ENCODE measurements around the gene MED12L. TPM values are rescaled to one million over a fixed set of nuclear protein-coding genes. Genes with fewer than 3 reads are reported as not detected.

Gene MED12L
- total RNA-seq, 4 donors from 2014 or later = 0.09 to 3.3 (median 0.13) TPM; not detected in 1

GRCh38 chr3:151093905-151094304 is 8.4 kb downstream of the MED12L start:
- no peak overlapping the region for H3K4me3 ChIP-seq
- no peaks in the 10 kb centered on the region for H3K36me3 ChIP-seq
- H3K4me1 ChIP-seq = no peaks in the 10 kb centered on the region
- TF ChIP-seq POLR2A (IDR thresholded peaks at IDR 0.05) = no peak
- no peaks in the 10 kb centered on the region for H3K9me3 ChIP-seq
- no peak for DNase-seq
- no peak overlapping the region for H3K27ac ChIP-seq
- H3K27me3 ChIP-seq = no peaks in the 10 kb centered on the region

GRCh38 chr3:151096716-151097115 is 11.3 kb downstream of the MED12L start:
- TF ChIP-seq, protein P1, sequence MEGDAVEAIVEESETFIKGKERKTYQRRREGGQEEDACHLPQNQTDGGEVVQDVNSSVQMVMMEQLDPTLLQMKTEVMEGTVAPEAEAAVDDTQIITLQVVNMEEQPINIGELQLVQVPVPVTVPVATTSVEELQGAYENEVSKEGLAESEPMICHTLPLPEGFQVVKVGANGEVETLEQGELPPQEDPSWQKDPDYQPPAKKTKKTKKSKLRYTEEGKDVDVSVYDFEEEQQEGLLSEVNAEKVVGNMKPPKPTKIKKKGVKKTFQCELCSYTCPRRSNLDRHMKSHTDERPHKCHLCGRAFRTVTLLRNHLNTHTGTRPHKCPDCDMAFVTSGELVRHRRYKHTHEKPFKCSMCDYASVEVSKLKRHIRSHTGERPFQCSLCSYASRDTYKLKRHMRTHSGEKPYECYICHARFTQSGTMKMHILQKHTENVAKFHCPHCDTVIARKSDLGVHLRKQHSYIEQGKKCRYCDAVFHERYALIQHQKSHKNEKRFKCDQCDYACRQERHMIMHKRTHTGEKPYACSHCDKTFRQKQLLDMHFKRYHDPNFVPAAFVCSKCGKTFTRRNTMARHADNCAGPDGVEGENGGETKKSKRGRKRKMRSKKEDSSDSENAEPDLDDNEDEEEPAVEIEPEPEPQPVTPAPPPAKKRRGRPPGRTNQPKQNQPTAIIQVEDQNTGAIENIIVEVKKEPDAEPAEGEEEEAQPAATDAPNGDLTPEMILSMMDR (IDR thresholded peaks at IDR 0.05) = no peak
- no peak for TF ChIP-seq POLR2A (IDR thresholded peaks at IDR 0.05)
- no peak overlapping the region for H3K27ac ChIP-seq
- no peaks in the 10 kb centered on the region for H3K36me3 ChIP-seq
- no peaks in the 10 kb centered on the region for H3K4me1 ChIP-seq
- no peak for DNase-seq
- H3K9me3 ChIP-seq = no peaks in the 10 kb centered on the region
- H3K4me3 ChIP-seq = no peak overlapping the region
- H3K27me3 ChIP-seq = no peaks in the 10 kb centered on the region

DNA sequence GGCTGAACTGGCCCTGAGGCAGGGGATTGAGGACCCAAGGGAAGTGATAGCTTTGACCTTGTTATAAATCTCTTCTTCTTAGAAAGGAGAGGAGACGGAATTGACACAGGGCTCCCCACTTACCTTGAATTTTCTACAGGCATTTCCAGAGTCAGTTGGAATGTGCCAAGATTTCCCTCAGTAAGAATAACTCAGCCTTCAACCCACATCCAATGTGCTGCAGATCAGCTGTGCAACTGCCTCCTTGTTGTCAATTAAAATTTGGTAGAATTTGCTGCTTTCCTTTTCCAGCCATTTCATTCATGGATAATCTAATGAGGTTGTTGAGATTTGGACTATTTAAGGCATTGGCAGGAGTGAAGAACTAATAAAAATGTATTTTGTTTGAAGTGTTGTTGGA is 14.6 kb downstream of the MED12L start:
- Histone ChIP-seq H3K36me3 (no peaks in the 10 kb centered on the region), H3K4me1 (no peaks in the 10 kb centered on the region), H3K9me3 (no peaks in the 10 kb centered on the region), H3K4me3 (no peak overlapping the region), H3K27ac (no peak overlapping the region), H3K27me3 (no peaks in the 10 kb centered on the region)
- no peak for DNase-seq
- no peak for TF ChIP-seq POLR2A (IDR thresholded peaks at IDR 0.05)
- TF ChIP-seq, protein P1 (IDR thresholded peaks at IDR 0.05) = no peak

DNA sequence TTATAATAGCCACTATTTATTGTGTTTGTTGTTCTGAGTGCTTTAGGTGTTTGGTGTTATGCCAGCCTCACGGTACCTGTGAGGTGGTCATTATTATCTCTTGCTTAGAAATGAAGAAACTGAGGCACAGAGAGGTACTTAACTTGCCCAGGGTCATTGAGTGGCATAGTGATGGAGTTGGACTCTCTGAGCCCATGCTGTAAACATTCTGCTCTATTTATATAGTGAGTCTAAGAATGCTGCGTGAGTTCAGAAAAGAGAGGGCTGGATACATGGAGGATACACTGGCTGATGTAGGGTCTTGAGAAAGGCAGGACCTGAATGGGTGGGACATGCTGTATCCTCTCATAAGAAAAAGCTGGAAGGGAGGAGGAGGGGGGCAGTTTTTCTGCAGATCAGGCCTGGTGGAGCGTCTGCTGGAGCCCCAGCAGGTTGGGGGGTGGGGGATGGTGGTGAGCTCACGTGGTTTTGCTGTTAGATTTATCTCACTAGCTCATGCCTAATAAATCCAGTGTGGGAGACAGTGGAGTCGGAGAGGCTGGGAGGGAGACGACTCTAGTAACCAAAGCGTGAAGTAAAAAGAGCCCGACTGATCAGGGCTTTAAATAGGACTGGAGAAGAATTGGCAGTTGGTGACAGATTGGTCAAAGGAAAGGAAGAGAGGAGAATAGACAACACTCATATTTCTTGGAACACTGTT is 16.0 kb downstream of the MED12L start:
- no peak for DNase-seq
- H3K36me3 ChIP-seq = no peaks in the 10 kb centered on the region
- H3K27me3 ChIP-seq = no peaks in the 10 kb centered on the region
- no peak for TF ChIP-seq POLR2A (IDR thresholded peaks at IDR 0.05)
- H3K4me1 ChIP-seq = no peaks in the 10 kb centered on the region
- H3K4me3 ChIP-seq = no peak overlapping the region
- no peaks in the 10 kb centered on the region for H3K9me3 ChIP-seq
- H3K27ac ChIP-seq = no peak overlapping the region

- Histone ChIP-seq H3K9me3 (no peaks in the 10 kb centered on the region), H3K36me3 (no peaks in the 10 kb centered on the region), H3K4me3 (no peak overlapping the region), H3K27ac (no peak overlapping the region), H3K4me1 (no peaks in the 10 kb centered on the region), H3K27me3 (no peaks in the 10 kb centered on the region)
- no peak for DNase-seq
- TF ChIP-seq POLR2A (IDR thresholded peaks at IDR 0.05) = no peak
- TF ChIP-seq, protein P1 (IDR thresholded peaks at IDR 0.05) = no peak
These were observed 20.8 kb downstream of the MED12L start for GRCh38 chr3:151106311-151106710.

GRCh38 chr3:151107177-151107576 is 21.7 kb downstream of the MED12L start:
- H3K4me1 ChIP-seq = no peaks in the 10 kb centered on the region
- DNase-seq = no peak
- no peak for TF ChIP-seq POLR2A (IDR thresholded peaks at IDR 0.05)
- TF ChIP-seq, protein P1 (IDR thresholded peaks at IDR 0.05) = no peak

GRCh38 chr3:151107701-151108100 is 22.2 kb downstream of the MED12L start:
- H3K4me3 ChIP-seq = no peak overlapping the region
- DNase-seq = no peak
- no peaks in the 10 kb centered on the region for H3K27me3 ChIP-seq
- TF ChIP-seq, protein P1 (IDR thresholded peaks at IDR 0.05) = no peak
- no peak for TF ChIP-seq POLR2A (IDR thresholded peaks at IDR 0.05)
- H3K9me3 ChIP-seq = no peaks in the 10 kb centered on the region
- no peaks in the 10 kb centered on the region for H3K4me1 ChIP-seq
- H3K27ac ChIP-seq = no peak overlapping the region
- no peaks in the 10 kb centered on the region for H3K36me3 ChIP-seq

More at GRCh38 chr3:151107177-151107576, 21.7 kb downstream of the MED12L start:
- Histone ChIP-seq H3K9me3 (no peaks in the 10 kb centered on the region), H3K27me3 (no peaks in the 10 kb centered on the region), H3K27ac (no peak overlapping the region), H3K4me3 (no peak overlapping the region), H3K36me3 (no peaks in the 10 kb centered on the region)

Data from Peyer's patch (tissue), 4 donors.